Stimulated activated CD8-positive, alpha-beta memory T cell treated with anti-CD3 and anti-CD28 coated beads, Interleukin-15, amount 100 ng/mL, for 4 hours (primary cell): Measurements from ENCODE around the gene NUTM1.
"Not testable (repeated sequence)": the region's sequence is repeated elsewhere in the genome, so short reads cannot be mapped to it uniquely, and the experiment has no call there.

ENCODE experiments used
- DNase-seq, 2 donors: peaks; one replicate each; pipeline ENCODE4 v3.0.0-alpha.2; 2020; ENCODE audit warnings: low read depth in 2 of 2

The NUTM1 gene

DNA sequence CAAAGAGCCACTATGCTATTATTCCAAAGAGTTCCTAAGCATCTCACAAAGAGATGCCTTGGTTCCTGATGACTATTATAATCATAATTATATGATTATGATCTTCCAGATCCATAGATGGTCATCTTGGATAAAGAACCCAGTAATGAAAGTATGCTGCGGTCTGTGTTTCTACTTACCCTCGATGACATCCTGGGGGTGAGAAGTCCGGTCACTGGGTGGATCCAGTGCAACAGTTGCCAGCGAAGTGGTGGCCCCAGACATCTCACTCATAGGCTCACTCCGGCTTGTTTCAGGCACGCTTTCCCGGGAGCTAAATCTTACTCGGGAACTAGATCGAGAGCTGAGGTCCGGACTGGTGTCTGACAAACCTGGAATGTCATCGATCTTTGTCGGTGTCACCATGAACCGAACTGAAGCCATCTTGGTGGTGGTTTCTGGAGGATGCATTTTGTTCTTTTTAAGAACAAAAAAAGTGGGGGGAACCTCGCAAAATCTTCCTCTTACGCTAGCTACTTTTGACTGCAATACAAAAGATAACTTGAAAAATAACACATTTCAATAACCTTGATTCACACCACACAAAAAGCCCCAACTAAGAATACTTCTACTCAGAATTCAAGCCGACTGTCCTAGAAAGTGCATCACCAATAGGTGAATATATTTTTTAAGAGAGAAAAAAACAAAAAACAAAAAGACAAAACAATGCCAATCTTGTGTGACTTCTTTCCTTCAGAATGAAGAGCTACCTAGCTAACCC is 6.7 kb upstream of the NUTM1 start:
- DNase-seq = no peak

GRCh38 chr15:34336991-34337556 is 6.0 kb upstream of the NUTM1 start:
- DNase-seq = no peak

DNA sequence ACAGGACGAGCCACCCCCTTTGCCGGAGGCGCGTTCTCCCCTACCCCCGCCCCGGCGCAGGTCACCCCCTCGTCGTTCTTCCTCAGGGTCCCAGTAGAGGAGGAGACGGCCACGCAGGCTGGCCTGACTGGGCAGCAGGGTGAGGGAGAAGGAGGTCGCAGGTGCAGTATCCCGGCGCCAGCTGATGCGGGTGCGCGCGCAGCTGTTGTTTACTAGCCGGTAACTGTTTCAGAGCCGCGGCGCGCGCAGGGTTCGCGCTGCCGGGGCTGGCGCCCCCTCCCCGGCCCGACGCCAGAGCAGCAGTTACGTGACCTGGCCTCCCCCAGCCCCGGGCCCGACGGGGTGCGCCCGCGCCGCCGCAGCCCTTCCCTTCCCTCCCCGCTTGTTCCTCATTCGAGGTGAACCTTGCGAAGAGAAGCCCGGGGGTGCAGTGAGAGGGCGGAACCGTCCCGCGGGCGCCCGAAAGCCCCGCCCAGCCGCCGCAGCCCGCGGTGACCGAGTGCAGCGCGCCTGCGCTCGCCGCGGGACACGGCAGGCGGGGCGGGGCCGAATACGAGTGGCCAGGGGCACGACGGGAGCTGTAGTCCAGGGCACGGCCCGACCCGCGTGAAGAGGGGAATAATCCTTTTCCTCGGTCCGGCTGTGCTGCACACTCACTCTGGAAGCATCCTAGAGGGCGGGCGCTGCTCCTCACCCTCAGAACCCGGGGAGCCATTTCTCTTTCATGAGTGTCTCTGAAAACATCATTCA is 5.4 kb upstream of the NUTM1 start, which contains the start of gene SLC12A6:
Gene SLC12A6 (minus strand): TSS at position 225 of the 750 bp plus-strand sequence. CDS start 1,101 bp downstream, outside the sequence.
- peak; percentile 77 to 83 for DNase-seq

GRCh38 chr15:34338347-34338746 is 4.8 kb upstream of the NUTM1 start:
- no peak for DNase-seq

DNA sequence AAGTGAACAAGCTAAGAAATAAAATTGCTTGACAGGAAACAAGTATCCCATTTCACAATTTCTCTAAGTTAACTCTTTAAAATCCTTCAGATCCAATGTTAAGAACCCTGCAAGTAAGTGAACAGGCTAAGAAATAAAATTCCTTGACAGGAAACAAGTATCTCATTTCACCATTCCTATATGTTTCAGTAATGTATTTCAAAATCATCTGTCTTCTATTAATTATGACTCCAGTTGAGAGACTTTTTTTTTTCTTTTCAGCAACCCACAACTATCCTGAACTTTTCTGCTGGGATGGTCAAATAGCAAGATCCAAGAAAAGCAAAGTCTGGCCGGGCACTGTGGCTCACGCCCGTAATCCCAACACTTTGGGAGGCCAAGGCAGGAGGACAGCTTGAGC is 3.2 kb upstream of the NUTM1 start:
- no peak for DNase-seq

DNA sequence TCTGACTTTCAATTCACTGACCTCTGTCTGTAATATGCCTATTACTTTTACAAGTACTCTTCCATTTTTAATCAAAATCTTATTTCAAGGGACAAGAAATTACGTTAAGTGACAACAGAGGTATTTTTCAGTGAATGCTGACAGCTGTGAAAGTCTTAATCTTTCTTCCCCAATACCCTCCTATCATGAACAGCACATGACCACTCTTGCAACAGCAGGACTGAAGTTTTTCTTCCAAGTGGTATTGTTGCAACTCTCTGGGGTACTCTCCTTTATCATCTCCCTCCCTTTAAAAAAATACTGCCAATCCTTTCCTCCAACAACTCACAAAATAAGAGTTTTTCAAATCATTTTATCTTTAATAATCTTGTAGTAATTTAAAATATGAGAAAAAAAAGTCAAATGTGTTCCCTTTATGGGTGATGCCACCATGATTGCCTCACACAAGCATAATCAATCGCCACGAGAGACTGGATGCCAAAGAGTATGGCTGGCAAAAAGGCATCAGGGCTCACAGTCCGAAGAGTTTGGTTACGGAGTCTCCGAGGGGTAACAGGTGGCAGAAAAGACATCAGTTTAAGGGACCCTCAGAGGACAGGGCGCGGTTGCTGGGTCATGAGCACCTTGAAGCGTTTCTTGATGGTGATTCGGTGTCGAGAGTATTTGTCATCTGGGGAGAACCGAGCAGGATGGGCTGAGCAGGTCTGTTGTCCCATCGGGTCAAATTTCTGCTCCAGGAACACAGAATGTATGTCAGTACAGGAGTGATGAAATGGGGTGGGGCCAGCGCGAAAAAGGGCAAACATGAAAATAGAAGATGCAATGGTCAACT is 1.5 kb upstream of the NUTM1 start:
- no peak for DNase-seq

GRCh38 chr15:34342213-34342736 is 840 bp upstream of the NUTM1 start:
- not testable (repeated sequence) for DNase-seq

- DNase-seq = no peak
Observed at GRCh38 chr15:34347951-34348638, 5.0 kb downstream of the NUTM1 start.

DNA sequence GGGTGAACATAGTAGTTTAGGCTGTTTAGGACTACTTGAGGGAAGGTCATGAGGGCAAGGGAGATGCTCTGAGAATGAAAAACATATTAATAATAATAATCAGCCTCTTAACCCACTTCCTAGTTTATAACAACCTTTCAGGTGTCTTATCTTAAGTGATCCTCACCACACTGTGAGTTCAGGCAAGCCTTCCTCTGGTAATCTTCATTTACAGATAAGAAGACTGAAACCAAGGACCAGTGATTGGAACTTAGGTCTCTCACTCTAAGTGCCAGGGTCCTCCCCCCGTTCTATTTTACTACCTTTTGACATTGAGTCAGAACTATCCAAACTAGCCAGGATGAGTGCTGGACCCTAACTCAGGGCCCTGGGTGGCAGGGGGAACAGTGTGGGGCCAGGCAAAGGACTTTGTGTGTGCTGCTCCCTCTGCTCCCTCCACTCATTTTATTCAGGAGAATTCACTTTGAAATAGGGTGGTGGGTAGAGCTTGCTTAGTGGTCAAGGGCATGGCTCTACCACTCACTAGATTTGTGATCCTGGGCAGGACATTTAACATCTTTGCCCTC is 5.7 kb downstream of the NUTM1 start:
- DNase-seq = no peak

DNA sequence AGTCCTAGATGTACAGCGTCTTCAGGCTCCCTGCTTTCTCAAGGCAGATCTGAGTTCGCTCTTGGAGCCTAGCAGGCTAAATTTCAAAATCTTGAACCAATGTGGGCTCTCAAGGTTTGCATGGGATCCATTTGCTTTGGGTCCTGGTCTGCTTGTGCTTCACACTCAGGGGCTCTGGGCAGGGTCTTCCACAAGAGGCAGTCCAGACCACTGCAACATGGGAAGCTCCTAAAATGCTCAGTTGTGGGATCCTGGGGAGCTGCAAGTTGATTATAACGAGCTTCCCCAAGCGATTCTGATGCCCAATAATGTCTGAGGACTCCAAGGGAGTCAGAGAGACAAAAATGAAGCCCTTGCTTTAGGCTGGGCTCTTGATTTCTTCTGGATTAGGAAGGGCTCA is 6.7 kb downstream of the NUTM1 start:
- DNase-seq = no peak

DNA sequence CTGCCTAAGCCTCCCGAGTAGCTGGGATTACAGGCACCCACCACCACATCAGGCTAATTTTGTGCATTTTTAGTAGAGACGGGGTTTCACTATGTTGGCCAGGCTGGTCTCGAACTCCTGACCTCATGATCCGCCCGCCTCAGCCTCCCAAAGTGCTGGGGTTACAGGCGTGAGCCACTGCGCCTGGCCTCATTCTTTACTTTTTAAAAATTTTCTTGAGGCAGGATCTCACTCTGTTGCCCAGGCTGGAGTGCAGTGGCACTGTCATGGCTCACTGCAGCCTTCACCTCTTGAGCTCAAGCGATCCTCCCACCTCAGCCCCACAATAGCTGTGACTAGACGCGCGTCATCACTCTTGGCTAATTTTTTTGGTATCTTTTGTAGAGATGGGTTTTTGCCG is 9.9 kb downstream of the NUTM1 start:
- DNase-seq = not testable (repeated sequence)

GRCh38 chr15:34353627-34354026 is 10.5 kb downstream of the NUTM1 start:
- no peak for DNase-seq

GRCh38 chr15:34354286-34354685 is 11.2 kb downstream of the NUTM1 start:
- no peak for DNase-seq

DNA sequence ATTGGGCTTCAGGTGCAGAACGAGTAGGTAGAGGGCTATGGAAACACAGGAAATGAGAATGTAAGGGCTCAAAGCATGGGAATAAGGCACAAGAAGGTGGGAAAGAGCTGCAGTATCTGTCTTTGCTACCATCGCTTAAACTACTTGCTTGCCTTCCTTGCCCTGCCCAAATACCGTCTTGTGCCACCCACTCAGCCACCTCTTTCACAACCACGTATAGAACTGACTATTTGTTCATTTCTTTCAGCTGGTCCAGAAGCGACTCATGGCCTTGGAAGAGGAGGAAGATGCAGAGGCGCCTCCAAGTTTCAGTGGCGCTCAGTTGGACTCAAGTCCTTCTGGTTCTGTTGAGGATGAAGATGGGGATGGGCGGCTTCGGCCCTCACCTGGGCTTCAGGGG is 12.1 kb downstream of the NUTM1 start:
- no peak for DNase-seq

GRCh38 chr15:34357653-34358052 is 14.5 kb downstream of the NUTM1 start:
- no peak for DNase-seq

DNA sequence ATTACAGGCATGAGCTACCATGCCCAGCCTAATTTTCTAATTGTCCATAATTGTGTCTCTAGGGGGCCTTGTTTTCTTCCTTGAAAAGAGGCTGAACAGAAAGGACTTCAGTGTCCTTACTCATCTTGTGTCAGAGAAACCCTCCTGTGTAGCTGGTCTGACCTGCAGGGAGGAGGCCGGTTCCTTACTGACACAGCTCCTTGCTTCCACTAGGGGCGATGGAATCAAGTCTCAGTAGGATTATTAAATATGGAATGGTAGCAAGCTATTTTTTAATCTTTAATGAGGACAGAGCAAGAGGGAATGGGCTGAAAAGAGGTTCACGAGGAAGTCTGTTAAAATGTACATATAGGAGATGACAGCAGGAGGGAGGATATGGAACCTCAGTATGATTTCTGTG is 15.3 kb downstream of the NUTM1 start:
- DNase-seq = no peak

- no peak for DNase-seq
Observed at GRCh38 chr15:34358948-34359347, 15.8 kb downstream of the NUTM1 start.

- DNase-seq = no peak
Observed at GRCh38 chr15:34359416-34359815, 16.3 kb downstream of the NUTM1 start.

- no peak for DNase-seq
Observed at GRCh38 chr15:34360298-34360697, 17.2 kb downstream of the NUTM1 start.

DNA sequence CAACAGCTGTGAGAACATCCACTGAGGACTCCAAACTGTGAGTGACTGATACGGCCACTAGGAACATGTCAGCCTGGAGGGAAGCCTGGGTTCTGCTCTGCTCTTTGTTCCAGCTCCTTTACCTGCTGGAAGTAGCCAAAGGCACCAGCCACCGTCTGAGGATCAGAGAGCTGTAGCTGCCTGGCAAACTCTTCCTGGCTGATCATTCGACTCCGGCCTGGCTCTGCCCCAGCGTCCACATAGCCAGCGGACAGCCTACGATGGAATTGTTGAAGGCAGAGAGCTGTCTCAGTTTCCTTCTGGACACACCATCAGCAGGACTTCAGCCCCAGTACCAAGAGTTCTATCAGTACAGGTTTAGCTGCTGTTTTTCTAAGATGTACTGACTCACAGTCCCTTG is 18.2 kb downstream of the NUTM1 start:
- DNase-seq = no peak
